Endothelial cell of umbilical vein (primary cell): Measurements from ENCODE around the gene COL26A1.

Experiments
- EZH2 ChIP-seq: IDR thresholded peaks from 2 replicates; pipeline ENCODE4 v1.6.1; 2012; ENCODE audit warnings: borderline replicate concordance, low read depth, mild to moderate bottlenecking, moderate library complexity, low read length, inconsistent platforms; ENCODE audit not compliant: severe bottlenecking
- POLR2A ChIP-seq: IDR thresholded peaks from 2 replicates; pipeline ENCODE4 v1.6.1; 2012; ENCODE audit warnings: low read depth, mild to moderate bottlenecking, control low read depth, low read length
- POLR2AphosphoS5 ChIP-seq: IDR thresholded peaks from 2 replicates; pipeline ENCODE4 v1.6.1; 2012; ENCODE audit warnings: low read depth, mild to moderate bottlenecking, control low read depth, low read length, moderate library complexity; ENCODE audit not compliant: insufficient read depth
- TF ChIP-seq, protein P1 (sequence below), 2 donors: IDR thresholded peaks; 1 replicate in 1 of 2; 2 replicates in 1 of 2; pipeline ENCODE4 v1.5.1; 2011; ENCODE audit warnings: low read length in 2 of 2, mild to moderate bottlenecking in 2 of 2, moderate library complexity in 2 of 2, control low read depth in 1 of 2, inconsistent platforms in 1 of 2, low read depth in 1 of 2; ENCODE audit not compliant: insufficient read depth in 1 of 2; ENCODE audit errors: extremely low read depth in 1 of 2

GRCh38 chr7:101442426-101443070, 79.9 kb downstream of the COL26A1 start:
- TF ChIP-seq, protein P1, sequence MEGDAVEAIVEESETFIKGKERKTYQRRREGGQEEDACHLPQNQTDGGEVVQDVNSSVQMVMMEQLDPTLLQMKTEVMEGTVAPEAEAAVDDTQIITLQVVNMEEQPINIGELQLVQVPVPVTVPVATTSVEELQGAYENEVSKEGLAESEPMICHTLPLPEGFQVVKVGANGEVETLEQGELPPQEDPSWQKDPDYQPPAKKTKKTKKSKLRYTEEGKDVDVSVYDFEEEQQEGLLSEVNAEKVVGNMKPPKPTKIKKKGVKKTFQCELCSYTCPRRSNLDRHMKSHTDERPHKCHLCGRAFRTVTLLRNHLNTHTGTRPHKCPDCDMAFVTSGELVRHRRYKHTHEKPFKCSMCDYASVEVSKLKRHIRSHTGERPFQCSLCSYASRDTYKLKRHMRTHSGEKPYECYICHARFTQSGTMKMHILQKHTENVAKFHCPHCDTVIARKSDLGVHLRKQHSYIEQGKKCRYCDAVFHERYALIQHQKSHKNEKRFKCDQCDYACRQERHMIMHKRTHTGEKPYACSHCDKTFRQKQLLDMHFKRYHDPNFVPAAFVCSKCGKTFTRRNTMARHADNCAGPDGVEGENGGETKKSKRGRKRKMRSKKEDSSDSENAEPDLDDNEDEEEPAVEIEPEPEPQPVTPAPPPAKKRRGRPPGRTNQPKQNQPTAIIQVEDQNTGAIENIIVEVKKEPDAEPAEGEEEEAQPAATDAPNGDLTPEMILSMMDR (IDR thresholded peaks at IDR 0.05; ENCODE audit: extremely low read depth in 1 of 2, insufficient read depth in 1 of 2, low read depth in 1 of 2, low read length in 2 of 2), result no peak
- TF ChIP-seq POLR2AphosphoS5 (no peak), EZH2 (no peak), POLR2A (no peak)
